K562 (cell line): ENCODE results near the gene EML6.

ENCODE experiments used
- FOSL1 ChIP-seq: fragments of 200-800 bp; sonication (Bioruptor generic); conservative IDR thresholded peaks from 2 replicates; pipeline ENCODE4 v1.6.1; 2016; ENCODE audit warnings: missing genetic modification characterization, missing compliant biosample characterization
- JUNB ChIP-seq: fragments of 450-650 bp; formaldehyde crosslinking; conservative IDR thresholded peaks from 2 replicates; pipeline ENCODE4 v1.4.0; 2020; ENCODE audit warnings: mild to moderate bottlenecking
- MYBL2 ChIP-seq, 2 experiments: fragments of 450-650 bp in 1 of 2; sonication (generic) in 1 of 2; formaldehyde crosslinking in 1 of 2; IDR thresholded peaks; 2 replicates each; pipeline versions ENCODE4 v1.6.1 to v1.8.1; 2017 to 2022; ENCODE audit warnings: borderline replicate concordance in 1 of 2, inconsistent platforms in 1 of 2, low read depth in 1 of 2, mild to moderate bottlenecking in 1 of 2, missing genetic modification reagents in 1 of 2, moderate library complexity in 1 of 2
- MYC ChIP-seq, 2 experiments: fragments of 250-450 bp in 1 of 2; sonication (Bioruptor Pico) in 1 of 2; IDR thresholded peaks; 2 replicates each; pipeline versions ENCODE4 v1.5.1 to v1.6.1; 2012 to 2021; ENCODE audit warnings: low read depth in 2 of 2, borderline replicate concordance in 1 of 2, improper control_type of control experiment in 1 of 2, low read length in 1 of 2, mild to moderate bottlenecking in 1 of 2, moderate library complexity in 1 of 2
- SREBF2 ChIP-seq: sonication (generic); formaldehyde crosslinking; IDR thresholded peaks from 2 replicates; pipeline ENCODE4 v1.4.0; 2020; ENCODE audit warnings: mild to moderate bottlenecking, missing genetic modification reagents
- TF ChIP-seq, protein P1 (sequence below), 3 experiments: IDR thresholded peaks in 2 of 3; conservative IDR thresholded peaks in 1 of 3; 2 replicates each; pipeline ENCODE4 v1.5.1; 2011 to 2012; ENCODE audit warnings: low read length in 3 of 3, mild to moderate bottlenecking in 3 of 3, control low read depth in 2 of 3, improper control_type of control experiment in 1 of 3, inconsistent platforms in 1 of 3, low read depth in 1 of 3, mixed read lengths in 1 of 3, moderate library complexity in 1 of 3; ENCODE audit not compliant: insufficient read depth in 2 of 3
- TF ChIP-seq, protein P2 (sequence below): fragments of 250-450 bp; sonication (Bioruptor Pico); IDR thresholded peaks from 2 replicates; pipeline ENCODE4 v1.5.0; 2020; ENCODE audit warnings: mild to moderate bottlenecking, borderline replicate concordance
- TF ChIP-seq, protein P3 (sequence below): sonication (generic); formaldehyde crosslinking; IDR thresholded peaks from 2 replicates; pipeline ENCODE4 v1.8.1; 2022; ENCODE audit warnings: missing genetic modification reagents

DNA sequence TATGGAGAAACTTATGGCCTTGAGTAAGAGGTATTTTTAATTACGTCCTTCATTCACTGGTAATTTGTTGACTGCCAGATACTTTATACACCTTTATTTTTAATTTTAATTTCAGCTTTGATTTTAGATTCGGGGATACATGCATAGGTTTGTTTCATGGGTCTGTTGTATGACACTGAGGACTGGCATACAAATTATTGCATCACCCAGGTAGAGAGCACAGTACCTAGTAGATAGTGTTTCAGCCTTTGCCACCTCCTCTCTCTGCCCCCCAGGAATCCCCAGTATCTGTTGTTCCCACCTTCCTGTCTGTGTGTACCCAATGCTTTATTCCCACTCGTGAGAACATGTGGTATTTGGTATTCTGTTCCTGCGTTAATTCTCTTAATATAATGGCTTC, 188.8 kb downstream of the EML6 start:
- TF ChIP-seq SREBF2 (CRISPR knock-in tag), result no peak
- TF ChIP-seq, protein P1, sequence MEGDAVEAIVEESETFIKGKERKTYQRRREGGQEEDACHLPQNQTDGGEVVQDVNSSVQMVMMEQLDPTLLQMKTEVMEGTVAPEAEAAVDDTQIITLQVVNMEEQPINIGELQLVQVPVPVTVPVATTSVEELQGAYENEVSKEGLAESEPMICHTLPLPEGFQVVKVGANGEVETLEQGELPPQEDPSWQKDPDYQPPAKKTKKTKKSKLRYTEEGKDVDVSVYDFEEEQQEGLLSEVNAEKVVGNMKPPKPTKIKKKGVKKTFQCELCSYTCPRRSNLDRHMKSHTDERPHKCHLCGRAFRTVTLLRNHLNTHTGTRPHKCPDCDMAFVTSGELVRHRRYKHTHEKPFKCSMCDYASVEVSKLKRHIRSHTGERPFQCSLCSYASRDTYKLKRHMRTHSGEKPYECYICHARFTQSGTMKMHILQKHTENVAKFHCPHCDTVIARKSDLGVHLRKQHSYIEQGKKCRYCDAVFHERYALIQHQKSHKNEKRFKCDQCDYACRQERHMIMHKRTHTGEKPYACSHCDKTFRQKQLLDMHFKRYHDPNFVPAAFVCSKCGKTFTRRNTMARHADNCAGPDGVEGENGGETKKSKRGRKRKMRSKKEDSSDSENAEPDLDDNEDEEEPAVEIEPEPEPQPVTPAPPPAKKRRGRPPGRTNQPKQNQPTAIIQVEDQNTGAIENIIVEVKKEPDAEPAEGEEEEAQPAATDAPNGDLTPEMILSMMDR (IDR thresholded peaks at IDR 0.05 in 2 of 3, conservative IDR thresholded peaks at IDR 0.05 in 1 of 3; ENCODE audit: insufficient read depth in 2 of 3, low read depth in 1 of 3, low read length in 3 of 3), result no peak
- TF ChIP-seq MYBL2 (IDR thresholded peaks at IDR 0.05; ENCODE audit: low read depth), result no peak
- no peak for TF ChIP-seq MYBL2 (CRISPR knock-in tag; IDR thresholded peaks at IDR 0.05; ENCODE audit: borderline replicate concordance)
- TF ChIP-seq MYC (IDR thresholded peaks at IDR 0.05; ENCODE audit: low read depth, low read length), result no peak
- TF ChIP-seq MYC (CRISPR knock-in tag; IDR thresholded peaks at IDR 0.05; ENCODE audit: borderline replicate concordance, low read depth), result no peak
- TF ChIP-seq, protein P2, sequence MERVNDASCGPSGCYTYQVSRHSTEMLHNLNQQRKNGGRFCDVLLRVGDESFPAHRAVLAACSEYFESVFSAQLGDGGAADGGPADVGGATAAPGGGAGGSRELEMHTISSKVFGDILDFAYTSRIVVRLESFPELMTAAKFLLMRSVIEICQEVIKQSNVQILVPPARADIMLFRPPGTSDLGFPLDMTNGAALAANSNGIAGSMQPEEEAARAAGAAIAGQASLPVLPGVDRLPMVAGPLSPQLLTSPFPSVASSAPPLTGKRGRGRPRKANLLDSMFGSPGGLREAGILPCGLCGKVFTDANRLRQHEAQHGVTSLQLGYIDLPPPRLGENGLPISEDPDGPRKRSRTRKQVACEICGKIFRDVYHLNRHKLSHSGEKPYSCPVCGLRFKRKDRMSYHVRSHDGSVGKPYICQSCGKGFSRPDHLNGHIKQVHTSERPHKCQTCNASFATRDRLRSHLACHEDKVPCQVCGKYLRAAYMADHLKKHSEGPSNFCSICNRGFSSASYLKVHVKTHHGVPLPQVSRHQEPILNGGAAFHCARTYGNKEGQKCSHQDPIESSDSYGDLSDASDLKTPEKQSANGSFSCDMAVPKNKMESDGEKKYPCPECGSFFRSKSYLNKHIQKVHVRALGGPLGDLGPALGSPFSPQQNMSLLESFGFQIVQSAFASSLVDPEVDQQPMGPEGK (CRISPR knock-in tag), result no peak
- TF ChIP-seq FOSL1, result no peak
- TF ChIP-seq, protein P3, sequence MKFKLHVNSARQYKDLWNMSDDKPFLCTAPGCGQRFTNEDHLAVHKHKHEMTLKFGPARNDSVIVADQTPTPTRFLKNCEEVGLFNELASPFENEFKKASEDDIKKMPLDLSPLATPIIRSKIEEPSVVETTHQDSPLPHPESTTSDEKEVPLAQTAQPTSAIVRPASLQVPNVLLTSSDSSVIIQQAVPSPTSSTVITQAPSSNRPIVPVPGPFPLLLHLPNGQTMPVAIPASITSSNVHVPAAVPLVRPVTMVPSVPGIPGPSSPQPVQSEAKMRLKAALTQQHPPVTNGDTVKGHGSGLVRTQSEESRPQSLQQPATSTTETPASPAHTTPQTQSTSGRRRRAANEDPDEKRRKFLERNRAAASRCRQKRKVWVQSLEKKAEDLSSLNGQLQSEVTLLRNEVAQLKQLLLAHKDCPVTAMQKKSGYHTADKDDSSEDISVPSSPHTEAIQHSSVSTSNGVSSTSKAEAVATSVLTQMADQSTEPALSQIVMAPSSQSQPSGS (CRISPR knock-in tag), result no peak
- no peak for TF ChIP-seq JUNB
